22Rv1 (cell line): ENCODE data around the gene ZSCAN4.

Experiments
- H3K27ac ChIP-seq: fragments of 450-650 bp; 2 replicates; pipeline ENCODE4 v1.5.1; 2017
- ZFX ChIP-seq: fragments of 450-650 bp; IDR thresholded peaks from 2 replicates; pipeline ENCODE4 v1.6.1; 2017; ENCODE audit warnings: antibody characterized with exemption, borderline replicate concordance
- TF ChIP-seq, protein P1 (sequence below): fragments of 450-650 bp; IDR thresholded peaks from 2 replicates; pipeline ENCODE4 v1.5.1; 2017; ENCODE audit warnings: mild to moderate bottlenecking

The ZSCAN4 gene

DNA sequence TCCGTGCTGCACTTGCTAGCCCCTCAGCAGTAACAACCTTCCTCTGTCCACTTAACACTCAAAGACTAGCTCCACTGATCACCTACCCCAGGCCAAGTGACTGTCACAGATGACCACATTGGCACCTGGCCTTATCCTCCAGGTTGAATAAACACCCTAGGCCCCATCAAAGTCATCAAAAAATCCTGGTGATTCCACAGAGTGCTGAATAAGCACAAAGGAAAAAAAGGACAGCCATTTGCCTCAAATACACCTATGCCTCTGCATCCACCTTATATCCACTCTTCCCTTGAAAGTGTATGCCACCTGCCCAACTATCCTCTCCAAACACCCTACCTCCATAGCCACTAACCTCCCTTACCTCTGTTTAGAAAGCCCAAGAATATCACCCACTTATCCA lies 37.6 kb downstream of the ZSCAN4 start:
- no peak overlapping the region for H3K27ac ChIP-seq

DNA sequence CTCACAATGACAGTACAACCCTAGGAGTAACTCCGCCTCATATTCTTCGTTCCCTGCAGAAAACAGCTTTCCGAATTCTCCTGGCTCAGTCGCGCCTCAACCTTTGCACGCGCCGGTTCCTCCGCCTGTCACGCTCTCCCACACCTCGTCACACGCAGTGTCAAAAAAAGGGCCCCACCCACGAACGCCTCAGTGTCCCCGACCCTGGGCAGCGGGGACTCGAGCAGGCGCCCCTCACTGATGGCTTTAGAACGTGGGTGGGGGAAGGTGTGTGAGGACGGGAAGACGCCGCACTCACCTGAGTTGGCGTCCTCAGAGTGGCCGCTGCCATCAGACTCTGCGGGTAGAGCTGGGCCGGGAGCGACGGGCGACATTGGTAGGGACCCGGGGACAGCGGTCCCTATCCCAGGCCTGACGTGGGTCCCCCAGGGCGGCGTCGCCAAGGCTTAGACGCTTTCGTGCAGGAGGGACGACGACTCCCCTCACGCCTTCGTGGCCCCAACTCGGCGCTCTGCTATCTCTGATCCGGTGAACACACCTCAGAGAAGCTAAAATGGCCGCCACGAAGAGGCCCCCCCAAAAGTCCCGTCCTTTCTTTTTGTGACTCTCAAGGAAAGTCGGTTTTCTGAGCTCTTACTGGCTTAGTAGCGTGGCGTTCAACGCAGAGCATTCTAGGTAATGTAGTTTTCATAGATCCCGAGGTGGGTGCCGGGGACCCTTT lies 40.1 kb downstream of the ZSCAN4 start, which contains the start of gene ZNF154:
Gene ZNF154, minus strand, starts transcription at position 564 of the 721 bp plus-strand sequence. Its CDS starts 233 bp downstream, at position 331.
- no peak within 1 kb of the TSS for H3K27ac ChIP-seq
- TF ChIP-seq ZFX, result no peak
- TF ChIP-seq, protein P1, sequence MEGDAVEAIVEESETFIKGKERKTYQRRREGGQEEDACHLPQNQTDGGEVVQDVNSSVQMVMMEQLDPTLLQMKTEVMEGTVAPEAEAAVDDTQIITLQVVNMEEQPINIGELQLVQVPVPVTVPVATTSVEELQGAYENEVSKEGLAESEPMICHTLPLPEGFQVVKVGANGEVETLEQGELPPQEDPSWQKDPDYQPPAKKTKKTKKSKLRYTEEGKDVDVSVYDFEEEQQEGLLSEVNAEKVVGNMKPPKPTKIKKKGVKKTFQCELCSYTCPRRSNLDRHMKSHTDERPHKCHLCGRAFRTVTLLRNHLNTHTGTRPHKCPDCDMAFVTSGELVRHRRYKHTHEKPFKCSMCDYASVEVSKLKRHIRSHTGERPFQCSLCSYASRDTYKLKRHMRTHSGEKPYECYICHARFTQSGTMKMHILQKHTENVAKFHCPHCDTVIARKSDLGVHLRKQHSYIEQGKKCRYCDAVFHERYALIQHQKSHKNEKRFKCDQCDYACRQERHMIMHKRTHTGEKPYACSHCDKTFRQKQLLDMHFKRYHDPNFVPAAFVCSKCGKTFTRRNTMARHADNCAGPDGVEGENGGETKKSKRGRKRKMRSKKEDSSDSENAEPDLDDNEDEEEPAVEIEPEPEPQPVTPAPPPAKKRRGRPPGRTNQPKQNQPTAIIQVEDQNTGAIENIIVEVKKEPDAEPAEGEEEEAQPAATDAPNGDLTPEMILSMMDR, result no peak

More for the DNA sequence above, 37.6 kb downstream of the ZSCAN4 start:
- TF ChIP-seq, protein P1, result no peak
- no peak for TF ChIP-seq ZFX

DNA sequence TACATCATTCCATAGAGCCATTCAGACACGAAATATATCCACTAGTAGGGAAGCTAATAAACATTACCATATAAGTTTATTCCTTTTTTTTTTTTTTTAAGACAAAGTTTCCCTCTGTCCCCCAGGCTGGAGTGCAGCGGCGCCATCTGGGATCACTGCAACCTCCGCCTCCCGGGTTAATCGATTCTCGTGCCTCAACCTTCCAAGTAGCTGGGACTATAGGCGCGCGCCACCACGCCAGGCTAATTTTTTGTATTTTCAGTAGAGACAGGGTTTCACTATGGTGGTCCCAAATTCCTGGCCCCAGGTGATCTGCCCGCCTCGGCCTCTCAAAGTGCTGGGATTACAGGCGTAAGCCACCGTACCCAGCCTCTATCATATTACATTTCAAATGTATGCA lies 40.9 kb downstream of the ZSCAN4 start:
- H3K27ac ChIP-seq, result no peak overlapping the region
- TF ChIP-seq, protein P1, result no peak
- TF ChIP-seq ZFX, result no peak

DNA sequence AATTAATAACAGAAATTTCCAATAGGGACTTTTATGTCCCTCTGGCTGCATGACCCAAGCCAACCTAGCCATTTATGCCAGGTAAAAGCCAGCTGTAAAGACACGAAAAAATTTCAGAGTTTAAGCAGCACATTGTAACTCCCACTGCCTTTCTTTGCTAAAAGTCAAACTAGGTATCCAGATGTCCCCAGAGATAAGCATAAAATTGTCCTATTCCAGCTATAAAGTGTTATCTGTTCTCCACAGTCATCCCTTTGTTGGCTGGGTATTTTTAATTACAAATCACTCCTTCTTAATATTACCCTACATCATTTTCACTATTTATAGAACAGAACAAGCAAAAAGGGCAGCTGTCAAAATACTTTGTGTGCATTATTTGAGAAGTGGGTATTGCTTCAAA lies 43.5 kb downstream of the ZSCAN4 start:
- TF ChIP-seq, protein P1, result no peak
- no peak for TF ChIP-seq ZFX
- no peak overlapping the region for H3K27ac ChIP-seq

DNA sequence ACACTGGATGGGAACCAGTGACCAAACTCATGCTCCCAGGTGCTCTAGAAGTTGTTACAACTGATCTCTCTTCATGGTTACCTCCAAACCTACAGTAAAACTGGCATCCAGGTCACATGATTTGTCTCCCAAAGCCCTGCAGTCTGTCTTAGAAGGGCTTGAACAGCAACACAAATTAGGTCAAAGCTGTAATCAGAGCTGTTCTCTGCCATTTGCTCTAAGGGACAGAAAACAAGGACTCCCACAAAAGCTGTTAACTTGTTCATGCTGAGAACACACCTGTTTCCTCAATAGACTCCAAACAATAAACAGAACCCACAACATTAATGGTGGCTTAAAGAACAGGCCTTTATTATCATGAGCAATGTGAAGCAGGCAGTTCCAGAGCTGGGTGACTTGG lies 50.7 kb downstream of the ZSCAN4 start:
- TF ChIP-seq ZFX, result no peak
- TF ChIP-seq, protein P1, result no peak
- H3K27ac ChIP-seq, result no peak overlapping the region

DNA sequence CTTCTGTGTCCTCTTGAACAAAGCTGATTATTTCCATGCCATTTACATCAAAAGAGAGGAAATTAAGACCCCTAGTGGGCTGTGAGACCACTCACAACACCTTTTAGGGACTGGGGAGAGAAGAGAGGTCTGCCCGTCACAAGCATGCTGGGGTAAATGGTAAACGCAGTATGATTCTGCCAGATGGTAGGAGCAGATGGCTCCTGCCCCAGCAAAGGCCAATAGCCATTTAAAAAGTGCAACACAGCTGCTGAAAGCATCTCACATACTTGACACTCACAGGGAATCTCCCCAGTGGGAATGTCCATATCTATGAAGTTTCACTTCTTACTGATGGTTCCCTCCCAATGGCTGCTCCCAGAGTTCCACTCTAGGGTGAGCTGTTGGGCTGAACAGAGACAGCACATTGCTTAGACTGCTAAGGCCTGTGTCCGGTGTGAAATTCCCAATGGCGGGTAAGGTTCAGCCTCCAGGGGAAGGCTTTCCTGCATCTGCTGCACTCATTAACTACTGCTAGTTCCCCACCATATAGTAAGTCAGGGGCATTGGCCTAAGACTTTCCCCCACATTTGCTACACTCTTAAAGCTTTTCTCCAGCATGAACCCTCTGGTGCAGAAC lies 51.3 kb downstream of the ZSCAN4 start:
- no peak for TF ChIP-seq ZFX
- TF ChIP-seq, protein P1, result no peak
- H3K27ac ChIP-seq, result no peak overlapping the region

DNA sequence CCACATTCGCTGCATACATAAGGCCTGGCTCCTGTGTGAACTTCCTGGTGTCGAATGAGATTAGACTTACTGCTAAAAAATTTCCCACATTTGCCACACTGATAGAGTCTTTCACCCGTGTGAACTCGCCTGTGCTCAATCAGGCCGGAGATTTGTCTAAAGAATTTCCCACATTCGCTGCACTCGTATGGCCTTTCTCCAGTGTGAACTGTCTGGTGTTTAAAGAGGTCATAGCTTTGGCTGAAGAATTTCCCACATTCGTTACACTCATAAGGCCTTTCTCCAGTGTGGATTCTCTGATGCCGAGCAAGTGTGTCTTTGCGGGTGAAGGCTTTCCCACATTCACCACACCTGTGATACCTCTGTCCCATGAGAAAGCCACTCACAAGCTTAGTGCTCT lies 52.1 kb downstream of the ZSCAN4 start:
- H3K27ac ChIP-seq, result no peak overlapping the region
- TF ChIP-seq ZFX, result no peak
- TF ChIP-seq, protein P1, result no peak
